Measurements from ENCODE around the gene ZRANB3. TPM values are rescaled to one million over a fixed set of nuclear protein-coding genes. Genes with fewer than 3 reads are reported as not detected.

ZRANB3 gene
- total and polyA plus RNA-seq, 9 donors = 2.6 to 11.4 (median 7.1) TPM

- Histone ChIP-seq H3K36me3 (no peaks in the 10 kb centered on the region), H3K4me3 (no peak overlapping the region), H3K9me3 (no peaks in the 10 kb centered on the region), H3K27ac (no peak overlapping the region), H3K27me3 (no peaks in the 10 kb centered on the region), H3K4me1 (ENCODE audit: insufficient read depth) (no peaks in the 10 kb centered on the region)
- intact Hi-C loops (cut with DNase I) = no loop called here
- no peak for DNase-seq
- TF ChIP-seq POLR2A (IDR thresholded peaks at IDR 0.05) (no peak), CTCF (IDR thresholded peaks at IDR 0.05) (no peak), EP300 (IDR thresholded peaks at IDR 0.05) (no peak)
- 69 to 75% (median 69%) methylated on average over 3 of the region's 3 CpGs for WGBS, 3 donors
Measured at GRCh38 chr2:135164431-135164830, 366.6 kb downstream of the ZRANB3 start.

GRCh38 chr2:135163901-135164300, 367.1 kb downstream of the ZRANB3 start:
- intact Hi-C loops (cut with DNase I) = no loop called here
- TF ChIP-seq CTCF (IDR thresholded peaks at IDR 0.05) (no peak), EP300 (IDR thresholded peaks at IDR 0.05) (no peak), POLR2A (IDR thresholded peaks at IDR 0.05) (no peak)
- no peaks in the 10 kb centered on the region for H3K27me3 ChIP-seq
- WGBS, 3 donors = 91 to 93% (median 92%) methylated on average over 5 of the region's 5 CpGs
- H3K4me3 ChIP-seq = no peak overlapping the region
- H3K36me3 ChIP-seq = no peaks in the 10 kb centered on the region
- no peak for DNase-seq
- no peak overlapping the region for H3K27ac ChIP-seq
- H3K4me1 ChIP-seq (ENCODE audit: insufficient read depth) = no peaks in the 10 kb centered on the region
- no peaks in the 10 kb centered on the region for H3K9me3 ChIP-seq

GRCh38 chr2:135163306-135163705, 367.7 kb downstream of the ZRANB3 start:
- intact Hi-C loops (cut with DNase I) = no loop called here
- H3K4me3 ChIP-seq = no peak overlapping the region
- whole genome bisulfite sequencing, 3 donors = 85 to 94% (median 88%) methylated on average over 2 of the region's 2 CpGs
- H3K27me3 ChIP-seq = no peaks in the 10 kb centered on the region
- H3K36me3 ChIP-seq = no peaks in the 10 kb centered on the region
- no peak overlapping the region for H3K27ac ChIP-seq
- no peak for DNase-seq
- no peaks in the 10 kb centered on the region for H3K9me3 ChIP-seq
- H3K4me1 ChIP-seq (ENCODE audit: insufficient read depth) = no peaks in the 10 kb centered on the region
- no peak for TF ChIP-seq EP300 (IDR thresholded peaks at IDR 0.05)

DNA sequence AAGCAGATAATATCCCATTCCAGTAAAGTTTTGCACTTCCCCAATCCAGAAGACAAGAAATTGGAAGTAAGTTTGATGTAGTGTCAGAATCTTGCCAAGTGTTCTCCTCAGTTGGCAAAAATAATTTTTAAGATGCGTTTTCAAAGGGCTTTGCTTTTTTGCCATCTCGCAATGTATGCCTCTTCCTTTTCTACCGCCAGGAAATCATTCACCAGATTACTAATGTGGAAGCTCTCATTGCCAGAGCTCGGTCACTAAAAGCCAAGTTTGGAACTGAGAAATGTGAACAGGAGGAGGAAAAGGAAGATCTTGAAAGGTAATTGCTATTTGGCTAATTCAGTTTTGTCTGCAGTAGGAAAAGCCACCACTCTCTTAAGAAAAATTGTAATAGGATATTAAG, 368.2 kb downstream of the ZRANB3 start:
- H3K36me3 ChIP-seq = no peaks in the 10 kb centered on the region
- no peak for DNase-seq
- no peaks in the 10 kb centered on the region for H3K9me3 ChIP-seq
- intact Hi-C loops (cut with DNase I) = no loop called here
- H3K4me1 ChIP-seq (ENCODE audit: insufficient read depth) = no peaks in the 10 kb centered on the region
- no peaks in the 10 kb centered on the region for H3K27me3 ChIP-seq
- 71 to 78% (median 72%) methylated on average over 4 of the region's 4 CpGs for WGBS, 3 donors
- no peak overlapping the region for H3K27ac ChIP-seq
- TF ChIP-seq CTCF (IDR thresholded peaks at IDR 0.05) (no peak), POLR2A (IDR thresholded peaks at IDR 0.05) (no peak), EP300 (IDR thresholded peaks at IDR 0.05) (no peak)
- H3K4me3 ChIP-seq = no peak overlapping the region

- Histone ChIP-seq H3K9me3 (no peaks in the 10 kb centered on the region), H3K4me1 (ENCODE audit: insufficient read depth) (no peaks in the 10 kb centered on the region), H3K27me3 (no peaks in the 10 kb centered on the region), H3K36me3 (no peaks in the 10 kb centered on the region), H3K4me3 (no peak overlapping the region), H3K27ac (no peak overlapping the region)
- intact Hi-C loops (cut with DNase I) = no loop called here
- no peak for DNase-seq
- WGBS, 3 donors = 92 to 94% (median 93%) methylated on average over 5 of the region's 5 CpGs
- no peak for TF ChIP-seq EP300 (IDR thresholded peaks at IDR 0.05)
Measured at GRCh38 chr2:135162377-135162776, 368.6 kb downstream of the ZRANB3 start.

GRCh38 chr2:135159191-135159590, 371.8 kb downstream of the ZRANB3 start:
- TF ChIP-seq EP300 (IDR thresholded peaks at IDR 0.05) (no peak), POLR2A (IDR thresholded peaks at IDR 0.05) (no peak), CTCF (IDR thresholded peaks at IDR 0.05) (no peak)
- Histone ChIP-seq H3K4me1 (ENCODE audit: insufficient read depth) (no peaks in the 10 kb centered on the region), H3K27me3 (no peaks in the 10 kb centered on the region), H3K27ac (no peak overlapping the region), H3K4me3 (no peak overlapping the region), H3K36me3 (no peaks in the 10 kb centered on the region), H3K9me3 (no peaks in the 10 kb centered on the region)
- WGBS, 3 donors = 93 to 100% (median 98%) methylated on average over 2 of the region's 2 CpGs
- no peak for DNase-seq
- intact Hi-C loops (cut with DNase I) = no loop called here

Measured in ovary (tissue), 9 donors.